Heart right ventricle (tissue), 16 donors: ENCODE measurements around the gene B4GALT2. TPM values are rescaled to one million over a fixed set of nuclear protein-coding genes. Genes with fewer than 3 reads are reported as not detected.

Experiments
- ATAC-seq, 8 donors: fragments of 200-7000 bp; cut with Tn5 transposase; one replicate each; pipeline ENCODE4 v1.9.1; 2020; ENCODE audit warnings: mild to moderate bottlenecking in 8 of 8, moderate library complexity in 8 of 8, moderate number of reproducible peaks in 1 of 8
- DNase-seq, 2 donors: peaks; one replicate each; pipeline ENCODE4 v3.0.0-alpha.2; 2020
- H3K27ac ChIP-seq, 10 donors: fragments of 200-600 bp; sonication (generic) in 2 of 10; one replicate each; pipeline versions ENCODE4 v1.5.0 to v1.8.0; 2020 to 2022; ENCODE audit warnings: mild to moderate bottlenecking in 3 of 10
- H3K27me3 ChIP-seq, 7 donors: fragments of 200-600 bp; one replicate each; pipeline ENCODE4 v1.8.0; 2021 to 2022; ENCODE audit warnings: mild to moderate bottlenecking in 2 of 7
- H3K36me3 ChIP-seq, 9 donors: fragments of 200-600 bp; sonication (generic) in 1 of 9; one replicate each; pipeline versions ENCODE4 v1.5.0 to v1.8.0; 2020 to 2022; ENCODE audit warnings: mild to moderate bottlenecking in 2 of 9
- H3K4me1 ChIP-seq, 9 donors: fragments of 200-600 bp; sonication (generic) in 1 of 9; one replicate each; pipeline versions ENCODE4 v1.5.0 to v1.8.0; 2020 to 2022; ENCODE audit warnings: mild to moderate bottlenecking in 4 of 9
- H3K4me3 ChIP-seq, 10 donors: fragments of 200-600 bp; sonication (generic) in 2 of 10; one replicate each; pipeline versions ENCODE4 v1.5.0 to v1.8.0; 2020 to 2022; ENCODE audit warnings: mild to moderate bottlenecking in 7 of 10, moderate library complexity in 2 of 10
- H3K9me3 ChIP-seq, 11 donors: fragments of 200-600 bp in 10 of 11; sonication (generic) in 2 of 11; one replicate each; pipeline versions ENCODE4 v1.5.0 to v1.8.0; 2013 to 2022; ENCODE audit warnings: mild to moderate bottlenecking in 2 of 11, control low read depth in 1 of 11, moderate library complexity in 1 of 11
- CTCF ChIP-seq, 9 donors: fragments of 200-600 bp; sonication (generic) in 2 of 9; IDR thresholded peaks; one replicate each; pipeline versions ENCODE4 v1.5.0 to v1.8.0; 2021 to 2022; ENCODE audit warnings: antibody characterized with exemption in 9 of 9, mild to moderate bottlenecking in 5 of 9, moderate library complexity in 1 of 9
- WGBS, 2 donors: extraction: QIAGEN DNeasy Blood & Tissue Kit; methylation state at CpG; one replicate each; pipeline ENCODE4 v1.1.7; 2013; ENCODE audit warnings: inconsistent platforms in 1 of 2; 5-methylcytosine and 5-hydroxymethylcytosine counted together
- intact Hi-C, 10 donors: fragments of 100-400 bp; cut with DNase I; formaldehyde crosslinking; loops; one replicate each; pipeline versions ENCODE4 v1.11.1 to v1.14.2; 2022
- polyA plus RNA-seq, 2 donors: library from polyadenylated mRNA; stranded (reverse); fragments of 200-250 nt; gene quantifications; one replicate each; pipeline ENCODE4 v1.2.3, GENCODE V29; 2013
- total RNA-seq, 10 donors: library from RNA; stranded (reverse); fragmentation: NEBNext Ultra II Directional in 3 of 10; extraction: Animal tissue kit (Norgen Biotek cat#: 25700) in 3 of 10; gene quantifications; one replicate each; pipeline versions ENCODE4 v1.2.1 to v1.2.4, GENCODE V29; 2021 to 2023
- donor health status: Arrhythmogenic right ventricular cardiomyopathy.
- donor health status: ischemic (EF 13 %, LVEDD 7.1; RV severe dilation, severe dysfunction).
- donor health status: healthy with polysubstance abuse.
- donor health status: DM: no; HTN: yes; CAD: no.
- donor health status: DM: no; HTN: no; CAD: no.
- donor health status: ischemic (EF 25% LVEDD 6.9; RV normal size, moderate dysfunction).
- donor health status: ischemic (EF 25% LVEDD 5.7; RV mildly dilated, moderate dysfunction).
- donor health status: healthy.
- donor health status: DM: yes; HTN: yes; CAD: no.
- donor health status: Ischemic cardiomyopathy.
- donor health status: ischemic (EF 35%, LVEDD 5.7; RV mildly dilated, moderate dysfunction).
- donor health status: nonischemic (EF 11% LVEDD 7.7; RV severe dilation, severe dysfunction).
- donor health status: DM: yes; HTN: yes; CAD: no.
- donor health status: PGD.
- donor health status: ischemic (EF 29% LVEDD 5.4; RV normal size, mild dysfunction).
- donor health status: nonischemic (EF 23%, LVEDD 6.1; RV moderate dilation, normal function).

B4GALT2 gene
- total and polyA plus RNA-seq, 12 donors: 25.4 to 50.8 (median 38.6) TPM

DNA sequence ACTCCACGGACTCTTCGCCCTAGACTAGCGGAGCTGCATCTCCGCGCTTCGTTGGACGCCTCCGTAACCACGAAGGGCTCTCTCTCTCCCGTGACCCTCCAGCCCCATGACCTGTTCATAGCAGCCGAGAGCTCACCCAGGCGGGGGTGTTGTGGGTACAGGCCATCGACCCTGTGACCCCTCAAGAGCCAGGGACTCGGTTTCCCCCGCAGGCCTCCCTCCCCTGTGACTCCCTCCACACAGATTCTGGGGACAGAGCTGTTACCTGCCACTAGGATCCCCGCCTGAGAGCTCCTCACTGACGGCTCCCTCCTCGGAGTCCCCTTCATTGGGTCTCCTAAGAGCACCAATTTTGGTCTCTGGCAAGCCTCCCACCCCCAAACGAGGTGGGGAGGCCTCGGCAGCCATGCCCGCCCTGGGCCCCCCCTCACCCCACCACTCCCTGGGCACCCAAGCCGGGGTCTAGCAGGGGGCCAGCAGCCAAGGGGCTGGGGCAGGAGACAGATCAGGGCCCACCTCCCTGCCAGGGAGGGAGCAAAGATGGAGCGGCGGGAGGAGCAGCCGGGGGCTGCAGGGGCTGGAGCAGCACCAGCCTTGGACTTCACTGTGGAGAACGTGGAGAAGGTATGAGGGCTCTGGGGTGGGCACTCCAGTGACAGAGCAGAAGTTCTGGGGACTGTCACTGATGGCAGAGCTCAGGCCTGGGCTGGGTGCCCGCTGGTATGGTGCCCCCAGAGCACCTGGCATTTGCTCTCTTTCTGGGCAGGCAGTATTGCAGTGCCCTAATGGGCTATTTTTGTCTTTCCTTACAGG is 31.7 kb upstream of the B4GALT2 start:
- no peak for TF ChIP-seq CTCF (IDR thresholded peaks at IDR 0.05)
- Histone ChIP-seq H3K4me3 (peak overlapping the region; percentile 53 to 94 (median 72)), H3K4me1 (peaks cover 16 to 69% (median 52%) of the 10 kb centered on the region in 9 donors), H3K27me3 (no peaks in the 10 kb centered on the region), H3K27ac (peak overlapping the region; percentile 90 to 100 (median 97)), H3K36me3 (peaks cover 0 to 27% (median 0%) of the 10 kb centered on the region in 9 donors), H3K9me3 (no peaks in the 10 kb centered on the region)
- DNase-seq: peak; percentile 59 to 63
- intact Hi-C loops: loop anchor here in 3 of 10 donors (2.0 to 5.0 kb wide), 3 partner anchors 22 to 240 kb away; partner anchors contain the start of genes ATP6V0B (in 1 of the 3) and ST3GAL3 (in 1 of the 3)
- ATAC-seq: peak; percentile 18 to 69 (median 62)
- 3 to 5% methylated on average over 27 of the region's 27 CpGs for WGBS, 2 donors

DNA sequence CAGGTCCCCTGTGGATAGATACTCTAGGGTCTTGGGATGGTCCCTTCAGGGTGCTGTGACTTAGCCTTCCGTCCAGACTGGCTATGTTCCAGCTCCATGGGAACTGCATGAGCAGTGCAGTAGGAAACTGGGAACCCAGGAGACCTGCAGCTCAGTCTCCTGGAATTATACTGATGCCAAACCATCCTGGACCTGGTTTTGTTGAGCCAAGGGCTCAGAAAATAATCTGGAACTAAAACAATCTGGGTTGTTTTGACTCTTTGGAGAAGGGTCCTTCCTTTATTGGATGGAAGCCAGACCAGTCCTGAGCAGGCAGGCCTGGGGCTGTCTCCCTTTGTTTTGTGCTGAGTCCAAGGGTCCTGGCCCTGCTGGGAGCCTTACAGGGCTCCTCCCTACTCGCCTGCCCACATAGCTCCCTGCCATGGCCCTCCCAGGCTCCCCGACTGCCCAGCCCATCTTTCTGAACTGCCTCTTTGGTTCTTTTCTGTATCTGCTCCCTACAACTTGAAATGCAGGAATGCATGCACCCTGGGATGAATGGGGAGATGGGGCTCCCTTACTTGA is 31.1 kb upstream of the B4GALT2 start:
- WGBS, 2 donors: 21 to 33% methylated on average over 3 of the region's 3 CpGs
- no peak for TF ChIP-seq CTCF (IDR thresholded peaks at IDR 0.05)
- DNase-seq (no peak), ATAC-seq (no peak)
- Histone ChIP-seq H3K4me1 (peaks cover 16 to 76% (median 54%) of the 10 kb centered on the region in 9 donors), H3K27ac (peak overlapping the region in 9 of 10 donors; percentile 90 to 100 (median 97)), H3K9me3 (no peaks in the 10 kb centered on the region), H3K4me3 (peak overlapping the region; percentile 53 to 94 (median 72)), H3K27me3 (no peaks in the 10 kb centered on the region), H3K36me3 (peaks cover 0 to 27% (median 0%) of the 10 kb centered on the region in 9 donors)
- intact Hi-C loops: loop anchor here in 3 of 10 donors (2.0 to 5.0 kb wide), 3 partner anchors 21 to 241 kb away; partner anchors contain the start of genes ATP6V0B (in 1 of the 3) and ST3GAL3 (in 1 of the 3)

GRCh38 chr1:43949678-43950077 is 29.3 kb upstream of the B4GALT2 start:
- H3K9me3 ChIP-seq: no peaks in the 10 kb centered on the region
- intact Hi-C loops: loop anchor here in 1 of 10 donors (5.0 kb wide), 1 partner anchor 242 kb away; the partner anchor contains the start of gene ST3GAL3
- peak overlapping the region in 6 of 10 donors; percentile 18 to 97 (median 40) for H3K27ac ChIP-seq
- H3K4me1 ChIP-seq: peaks cover 16 to 91% (median 68%) of the 10 kb centered on the region in 9 donors
- TF ChIP-seq CTCF (IDR thresholded peaks at IDR 0.05): peak in 1 of 9 donors; percentile 4
- peak in 5 of 8 donors; percentile 5 to 26 (median 8) for ATAC-seq
- H3K4me3 ChIP-seq: no peak overlapping the region
- no peaks in the 10 kb centered on the region for H3K27me3 ChIP-seq
- peaks cover 0 to 22% (median 0%) of the 10 kb centered on the region in 9 donors for H3K36me3 ChIP-seq
- 49 to 63% methylated on average over 13 of the region's 13 CpGs for WGBS, 2 donors
- peak; percentile 39 to 43 for DNase-seq
